Lung (tissue), 12 donors: ENCODE data around the gene BRIX1. TPM values are rescaled to one million over a fixed set of nuclear protein-coding genes. Genes with fewer than 3 reads are reported as not detected.
"Not testable (repeated sequence)": the region's sequence is repeated elsewhere in the genome, so short reads cannot be mapped to it uniquely, and the experiment has no call there.

Experiments used
- ATAC-seq: fragments of 200-7000 bp; cut with Tn5 transposase; one replicate; pipeline ENCODE4 v1.9.1; 2020; ENCODE audit warnings: moderate number of reproducible peaks; ENCODE audit not compliant: insufficient read depth, low FRiP score
- DNase-seq, 3 donors: peaks; one replicate each; pipeline ENCODE4 v3.0.0-alpha.2; 2013 to 2017
- H3K27ac ChIP-seq, 2 donors: one replicate each; pipeline ENCODE4 v1.5.1; 2013; ENCODE audit warnings: mild to moderate bottlenecking in 2 of 2, moderate library complexity in 2 of 2, control low read depth in 1 of 2, inconsistent platforms in 1 of 2, low read depth in 1 of 2, low read length in 1 of 2
- H3K27me3 ChIP-seq, 3 donors: one replicate each; pipeline ENCODE4 v1.5.1; 2013; ENCODE audit warnings: low read length in 2 of 3; ENCODE audit not compliant: control insufficient read depth in 3 of 3, insufficient read depth in 3 of 3
- H3K36me3 ChIP-seq, 4 donors: one replicate each; pipeline ENCODE4 v1.5.1; 2013; ENCODE audit warnings: low read length in 4 of 4, mild to moderate bottlenecking in 1 of 4, moderate library complexity in 1 of 4; ENCODE audit not compliant: control insufficient read depth in 4 of 4, insufficient read depth in 4 of 4
- H3K4me1 ChIP-seq, 5 donors: one replicate each; pipeline ENCODE4 v1.5.1; 2013; ENCODE audit warnings: low read length in 5 of 5, mild to moderate bottlenecking in 2 of 5, moderate library complexity in 1 of 5; ENCODE audit not compliant: control insufficient read depth in 5 of 5, insufficient read depth in 5 of 5
- H3K4me3 ChIP-seq: one replicate; pipeline ENCODE4 v1.5.1; 2013; ENCODE audit warnings: mild to moderate bottlenecking, control low read depth, moderate library complexity
- H3K9ac ChIP-seq, 2 donors: one replicate each; pipeline ENCODE4 v1.5.1; 2013; ENCODE audit warnings: low read length in 2 of 2, control low read depth in 1 of 2; ENCODE audit not compliant: insufficient read depth in 1 of 2
- H3K9me3 ChIP-seq, 4 donors: one replicate each; pipeline ENCODE4 v1.5.1; 2013; ENCODE audit warnings: low read length in 3 of 4, mild to moderate bottlenecking in 1 of 4, moderate library complexity in 1 of 4; ENCODE audit not compliant: control insufficient read depth in 4 of 4, insufficient read depth in 3 of 4
- CTCF ChIP-seq: IDR thresholded peaks from 2 replicates; pipeline ENCODE4 v1.5.1; 2012; ENCODE audit warnings: mild to moderate bottlenecking; ENCODE audit errors: control extremely low read depth, extremely low read depth
- WGBS, 2 donors: extraction: QIAGEN DNeasy Blood & Tissue Kit; methylation state at CpG; one replicate each; pipeline ENCODE4 v1.1.7; 2013; 5-methylcytosine and 5-hydroxymethylcytosine counted together
- polyA plus RNA-seq, 2 donors: library from polyadenylated mRNA; stranded (reverse); fragments of 200-250 nt; gene quantifications; one replicate each; pipeline ENCODE4 v1.2.1, GENCODE V29; 2013
- total RNA-seq, 2 donors: library from RNA; depleted of rRNA in 1 of 2; stranded (reverse); fragments of >200 nt in 1 of 2; gene quantifications; one replicate each; pipeline ENCODE4 v1.2.1, GENCODE V29; 2014 to 2021
- donor health status: control.
- donor health status: control.
- donor health status: Bipolar disorder and iron deficiency.
- donor health status: healthy.
- donor health status: DM: yes; HTN: yes; CAD: no.

Gene BRIX1
- total and polyA plus RNA-seq, 4 donors = 17.6 to 31.2 (median 22.4) TPM

- ATAC-seq = no peak
- 86 to 90% methylated on average over 4 of the region's 4 CpGs for WGBS, 2 donors
- Histone ChIP-seq H3K9me3 (no peaks in the 10 kb centered on the region), H3K36me3 (peaks cover 4 to 21% (median 16%) of the 10 kb centered on the region in 4 donors), H3K4me1 (peaks cover 0 to 15% (median 10%) of the 10 kb centered on the region in 5 donors), H3K9ac (no peak overlapping the region), H3K4me3 (no peak overlapping the region), H3K27me3 (no peaks in the 10 kb centered on the region), H3K27ac (no peak overlapping the region)
- DNase-seq = no peak
- TF ChIP-seq CTCF = no peak
These were observed 3.6 kb downstream of the BRIX1 start for GRCh38 chr5:34919077-34919476.

GRCh38 chr5:34923256-34923655, 7.7 kb downstream of the BRIX1 start:
- not testable (repeated sequence) for H3K27ac ChIP-seq

GRCh38 chr5:34923694-34924461, 8.4 kb downstream of the BRIX1 start:
- DNase-seq = no peak
- no peak for TF ChIP-seq CTCF
- Histone ChIP-seq H3K9ac (no peak overlapping the region), H3K27me3 (no peaks in the 10 kb centered on the region), H3K36me3 (peaks cover 8 to 27% (median 24%) of the 10 kb centered on the region in 4 donors), H3K4me3 (no peak overlapping the region), H3K9me3 (no peaks in the 10 kb centered on the region), H3K27ac (peak overlapping the region in 1 of 2 donors; percentile 9), H3K4me1 (no peaks in the 10 kb centered on the region)
- WGBS, 2 donors = 45 to 68% methylated on average over 3 of the region's 3 CpGs
- ATAC-seq = peak; percentile 75

More at GRCh38 chr5:34923256-34923655, 7.7 kb downstream of the BRIX1 start:
- 89 to 94% methylated on average over 9 of the region's 9 CpGs for WGBS, 2 donors
- not testable (repeated sequence) for H3K4me1 ChIP-seq, H3K9ac ChIP-seq, H3K4me3 ChIP-seq, ATAC-seq, H3K9me3 ChIP-seq, H3K27me3 ChIP-seq, DNase-seq
- peaks cover 8 to 28% (median 24%) of the 10 kb centered on the region in 4 donors for H3K36me3 ChIP-seq

- H3K36me3 ChIP-seq = peaks cover 8 to 24% (median 24%) of the 10 kb centered on the region in 4 donors
- no peak overlapping the region for H3K27ac ChIP-seq
These were observed 8.9 kb downstream of the BRIX1 start for GRCh38 chr5:34924462-34924765.

More at GRCh38 chr5:34924462-34924765, 8.9 kb downstream of the BRIX1 start:
- no peak for ATAC-seq
- Histone ChIP-seq H3K4me3 (no peak overlapping the region), H3K9ac (no peak overlapping the region), H3K27me3 (no peaks in the 10 kb centered on the region), H3K4me1 (no peaks in the 10 kb centered on the region), H3K9me3 (no peaks in the 10 kb centered on the region)
- TF ChIP-seq CTCF = no peak
- no peak for DNase-seq
